GM12891 (cell line): ENCODE results near the gene RNF213.

Experiments
- PAX5 ChIP-seq: IDR thresholded peaks from 2 replicates; pipeline ENCODE4 v1.6.1; 2011; ENCODE audit warnings: low read length, moderate library complexity, mild to moderate bottlenecking; ENCODE audit not compliant: insufficient read depth, severe bottlenecking
- POLR2A ChIP-seq: IDR thresholded peaks from 2 replicates; pipeline ENCODE4 v1.6.1; 2011; ENCODE audit warnings: low read depth, low read length, control low read depth
- POLR2AphosphoS5 ChIP-seq: IDR thresholded peaks from 2 replicates; pipeline ENCODE4 v1.6.1; 2011; ENCODE audit warnings: low read depth, low read length, control low read depth
- POU2F2 ChIP-seq: IDR thresholded peaks from 2 replicates; pipeline ENCODE4 v1.6.1; 2011; ENCODE audit warnings: low read depth, mild to moderate bottlenecking, control low read depth, low read length, moderate library complexity
- SPI1 ChIP-seq: IDR thresholded peaks from 2 replicates; pipeline ENCODE4 v1.6.1; 2011; ENCODE audit warnings: low read depth, low read length, control low read depth
- TAF1 ChIP-seq: IDR thresholded peaks from 2 replicates; pipeline ENCODE4 v1.6.1; 2011; ENCODE audit warnings: low read depth, low read length, control low read depth

DNA sequence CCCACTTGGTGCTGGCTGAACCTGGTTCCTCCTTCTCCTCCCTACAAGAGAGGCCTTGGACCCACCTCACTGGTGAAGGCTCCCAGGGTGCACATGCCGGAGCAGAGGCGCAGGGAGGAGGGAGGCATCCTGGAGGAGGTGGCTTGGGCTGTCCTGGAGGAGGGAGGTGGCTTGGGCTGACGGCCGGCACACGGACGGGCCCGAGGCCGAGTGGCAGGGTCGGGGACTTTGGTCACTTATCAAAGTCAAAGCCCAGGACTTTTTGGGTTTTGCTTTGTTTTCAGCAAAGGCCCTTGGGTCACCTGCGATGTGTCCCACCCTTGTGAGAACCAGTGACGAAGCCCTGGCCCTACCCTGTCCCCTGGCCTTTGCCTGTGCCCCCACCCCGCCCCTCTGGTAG is 182.8 kb downstream of the RNF213 start:
- no peak for TF ChIP-seq POLR2AphosphoS5
- no peak for TF ChIP-seq SPI1
- no peak for TF ChIP-seq POLR2A
- no peak for TF ChIP-seq POU2F2
- no peak for TF ChIP-seq TAF1
- no peak for TF ChIP-seq PAX5
